ENCODE measurements around the gene YTHDF1. TPM values are rescaled to one million over a fixed set of nuclear protein-coding genes. Genes with fewer than 3 reads are reported as not detected.
"Not testable (repeated sequence)": the region's sequence is repeated elsewhere in the genome, so short reads cannot be mapped to it uniquely, and the experiment has no call there.

The YTHDF1 gene
- polyA plus RNA-seq, 4 donors: 43.5 to 50.1 (median 48.4) TPM

DNA sequence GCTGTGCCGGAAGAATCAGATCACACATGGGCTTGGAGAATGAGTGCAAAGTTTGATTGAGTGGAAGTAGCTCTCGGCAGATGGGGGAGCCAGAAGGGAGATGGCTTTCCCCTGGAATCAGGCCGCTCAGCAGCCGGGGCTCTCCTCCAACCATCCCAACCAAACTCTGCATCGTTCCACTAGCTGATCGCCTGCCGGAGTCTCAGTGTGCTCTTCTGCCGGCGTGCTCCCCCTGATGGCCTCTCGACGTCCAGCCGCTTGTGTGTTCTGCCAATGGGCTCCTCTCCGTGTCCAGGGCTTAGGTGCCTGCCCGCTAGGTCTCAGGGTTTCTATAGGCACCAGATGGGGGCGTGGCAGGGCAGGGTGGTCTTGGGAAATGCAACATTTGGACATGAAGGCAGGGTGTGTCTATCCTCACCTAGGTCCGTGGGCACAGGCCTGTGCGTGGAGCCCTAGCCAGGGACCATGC, 14.9 kb upstream of the YTHDF1 start:
- DNase-seq (ENCODE audit: low read depth in 4 of 4, low spot score in 3 of 4): no peak

DNA sequence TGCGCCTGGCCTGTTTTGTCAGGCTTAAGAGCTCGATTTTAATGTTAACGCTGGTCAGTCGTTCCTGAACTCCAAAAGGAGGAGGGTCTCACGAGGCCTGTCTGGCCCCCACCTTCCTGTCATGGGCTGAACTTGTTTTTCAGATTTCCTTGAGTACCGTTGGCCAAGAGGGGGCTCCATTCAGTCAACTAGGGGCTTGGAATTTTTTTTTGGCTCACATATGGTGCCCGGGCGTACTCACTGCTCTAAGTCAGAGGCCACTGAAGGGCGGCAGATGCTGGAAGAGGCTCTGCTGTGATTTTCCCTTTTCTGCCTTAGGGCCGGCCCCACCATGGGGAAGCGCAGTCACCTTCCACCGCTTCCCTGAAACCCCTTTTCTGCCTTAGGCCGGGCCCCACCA, 12.9 kb upstream of the YTHDF1 start:
- no peak for DNase-seq (ENCODE audit: low read depth in 4 of 4, low spot score in 3 of 4)

GRCh38 chr20:63227260-63227659, 11.3 kb upstream of the YTHDF1 start:
- no peak for DNase-seq (ENCODE audit: low read depth in 4 of 4, low spot score in 3 of 4)

- no peak for DNase-seq (ENCODE audit: low read depth in 4 of 4, low spot score in 3 of 4)
These were observed 10.4 kb upstream of the YTHDF1 start for GRCh38 chr20:63226042-63226943.

DNA sequence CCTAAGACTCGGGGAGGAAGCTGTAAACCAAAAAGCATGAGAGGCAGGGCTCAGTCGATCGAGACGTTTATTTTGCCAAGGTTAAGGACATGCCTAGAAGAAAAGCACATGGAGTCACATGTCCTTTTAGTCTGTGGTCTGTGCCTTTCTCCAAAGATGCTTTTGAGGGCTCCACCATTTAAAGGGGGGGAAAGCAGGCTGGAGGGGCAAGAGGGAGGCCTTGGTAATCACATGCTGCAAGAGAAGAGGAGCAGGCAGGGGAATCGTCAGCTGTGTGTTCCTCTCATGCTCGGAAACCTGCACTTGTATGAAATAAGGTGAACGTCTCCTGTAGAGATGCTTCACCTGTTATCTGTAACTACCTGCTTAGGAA, 9.1 kb upstream of the YTHDF1 start:
- DNase-seq (ENCODE audit: low read depth in 4 of 4, low spot score in 3 of 4): no peak

- no peak for DNase-seq (ENCODE audit: low read depth in 4 of 4, low spot score in 3 of 4)
These were observed 8.6 kb upstream of the YTHDF1 start for GRCh38 chr20:63224412-63225081.

- no peak for DNase-seq (ENCODE audit: low read depth in 4 of 4, low spot score in 3 of 4)
These were observed 7.9 kb upstream of the YTHDF1 start for GRCh38 chr20:63223826-63224207.

GRCh38 chr20:63223121-63223825, 7.3 kb upstream of the YTHDF1 start:
- no peak for DNase-seq (ENCODE audit: low read depth in 4 of 4, low spot score in 3 of 4)

DNA sequence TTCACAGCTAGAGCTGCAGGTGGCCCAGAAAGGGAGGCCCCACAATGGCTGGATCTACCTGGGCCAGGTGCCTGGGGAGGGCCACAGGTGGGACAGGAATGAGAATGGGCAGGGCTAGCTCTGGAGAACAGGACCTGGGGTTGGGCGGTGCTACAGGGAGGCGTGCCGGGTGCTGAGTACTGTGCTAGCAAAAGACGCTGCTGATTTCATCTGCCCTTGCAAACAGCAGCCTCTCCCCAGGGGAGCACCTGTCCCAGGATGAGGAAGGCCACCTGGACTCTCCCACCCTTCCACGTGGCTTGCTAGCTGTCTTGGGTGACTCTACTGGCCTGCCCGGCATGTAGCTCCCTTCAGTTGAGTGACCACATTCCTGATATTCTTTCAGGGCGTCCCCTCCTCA, 6.6 kb upstream of the YTHDF1 start:
- no peak for DNase-seq (ENCODE audit: low read depth in 4 of 4, low spot score in 3 of 4)

- DNase-seq (ENCODE audit: low read depth in 4 of 4, low spot score in 3 of 4): not testable (repeated sequence)
These were observed 5.6 kb upstream of the YTHDF1 start for GRCh38 chr20:63221400-63222053.

GRCh38 chr20:63220696-63221399, 4.9 kb upstream of the YTHDF1 start:
- DNase-seq (ENCODE audit: low read depth in 4 of 4, low spot score in 3 of 4): no peak

DNA sequence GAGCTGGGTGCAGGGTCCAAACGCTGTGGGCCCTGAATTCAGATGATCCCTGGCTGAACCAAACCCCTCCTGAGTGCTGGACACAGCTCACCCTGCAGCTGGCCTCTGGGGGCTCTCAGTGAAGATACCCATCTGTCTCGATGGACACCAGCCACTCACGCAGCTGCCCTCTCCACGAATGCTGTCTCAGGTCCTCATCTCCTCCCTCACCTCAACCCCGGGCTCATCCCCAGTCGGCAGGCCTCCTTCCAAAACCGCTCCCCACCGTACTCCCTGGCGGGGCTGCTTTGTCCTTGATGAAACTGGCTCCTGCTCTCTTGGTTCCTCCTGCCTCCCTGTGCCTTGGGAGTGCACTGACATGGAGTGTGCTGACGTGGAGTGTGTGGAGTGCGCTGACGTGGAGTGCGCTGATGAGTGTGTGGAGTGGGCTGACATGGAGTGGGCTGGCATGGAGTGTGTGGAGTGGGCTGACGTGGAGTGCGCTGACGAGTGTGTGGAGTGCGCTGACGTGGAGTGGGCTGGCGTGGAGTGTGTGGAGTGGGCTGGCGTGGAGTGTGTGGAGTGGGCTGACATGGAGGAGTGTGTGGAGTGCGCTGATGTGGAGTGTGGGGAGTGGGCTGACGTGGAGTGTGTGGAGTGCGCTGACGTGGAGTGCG, 4.1 kb upstream of the YTHDF1 start:
- no peak for DNase-seq (ENCODE audit: low read depth in 4 of 4, low spot score in 3 of 4)

GRCh38 chr20:63219447-63219821, 3.5 kb upstream of the YTHDF1 start:
- no peak for DNase-seq (ENCODE audit: low read depth in 4 of 4, low spot score in 3 of 4)

- no peak for DNase-seq (ENCODE audit: low read depth in 4 of 4, low spot score in 3 of 4)
These were observed 2.9 kb upstream of the YTHDF1 start for GRCh38 chr20:63218701-63219446.

GRCh38 chr20:63217706-63218105, 1.8 kb upstream of the YTHDF1 start:
- no peak for DNase-seq (ENCODE audit: low read depth in 4 of 4, low spot score in 3 of 4)

DNA sequence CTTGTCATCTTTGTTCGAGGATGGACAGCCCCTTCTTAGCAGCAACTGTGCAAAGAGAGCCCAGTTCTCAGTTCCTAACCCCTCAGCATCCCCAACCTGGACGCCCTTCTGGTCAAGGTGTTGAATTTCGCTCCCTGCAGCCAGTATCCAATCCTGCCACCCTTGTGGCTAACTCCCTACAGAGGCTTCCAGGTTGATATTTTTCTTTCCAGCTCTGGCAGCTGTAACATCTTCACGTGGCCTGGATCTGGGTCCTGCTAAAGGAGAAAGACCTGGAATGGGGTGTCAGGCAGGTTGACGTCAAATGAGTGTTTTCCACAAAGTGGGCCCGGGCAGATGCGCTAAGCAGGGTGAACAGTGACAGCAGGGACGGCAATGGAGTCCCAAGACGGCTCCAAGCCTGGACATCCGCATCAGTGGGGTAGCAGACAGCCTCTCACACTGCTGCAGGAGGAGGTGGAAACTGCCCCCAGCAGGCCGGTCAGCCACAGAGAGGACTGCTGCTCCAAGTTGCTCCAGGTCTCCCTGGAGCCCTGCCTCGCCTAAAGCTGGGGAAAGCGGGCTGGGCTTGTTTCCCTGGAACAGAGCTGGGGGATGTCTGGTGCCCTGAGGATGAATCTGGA, 1.0 kb upstream of the YTHDF1 start:
- no peak for DNase-seq (ENCODE audit: low read depth in 4 of 4, low spot score in 3 of 4)

DNA sequence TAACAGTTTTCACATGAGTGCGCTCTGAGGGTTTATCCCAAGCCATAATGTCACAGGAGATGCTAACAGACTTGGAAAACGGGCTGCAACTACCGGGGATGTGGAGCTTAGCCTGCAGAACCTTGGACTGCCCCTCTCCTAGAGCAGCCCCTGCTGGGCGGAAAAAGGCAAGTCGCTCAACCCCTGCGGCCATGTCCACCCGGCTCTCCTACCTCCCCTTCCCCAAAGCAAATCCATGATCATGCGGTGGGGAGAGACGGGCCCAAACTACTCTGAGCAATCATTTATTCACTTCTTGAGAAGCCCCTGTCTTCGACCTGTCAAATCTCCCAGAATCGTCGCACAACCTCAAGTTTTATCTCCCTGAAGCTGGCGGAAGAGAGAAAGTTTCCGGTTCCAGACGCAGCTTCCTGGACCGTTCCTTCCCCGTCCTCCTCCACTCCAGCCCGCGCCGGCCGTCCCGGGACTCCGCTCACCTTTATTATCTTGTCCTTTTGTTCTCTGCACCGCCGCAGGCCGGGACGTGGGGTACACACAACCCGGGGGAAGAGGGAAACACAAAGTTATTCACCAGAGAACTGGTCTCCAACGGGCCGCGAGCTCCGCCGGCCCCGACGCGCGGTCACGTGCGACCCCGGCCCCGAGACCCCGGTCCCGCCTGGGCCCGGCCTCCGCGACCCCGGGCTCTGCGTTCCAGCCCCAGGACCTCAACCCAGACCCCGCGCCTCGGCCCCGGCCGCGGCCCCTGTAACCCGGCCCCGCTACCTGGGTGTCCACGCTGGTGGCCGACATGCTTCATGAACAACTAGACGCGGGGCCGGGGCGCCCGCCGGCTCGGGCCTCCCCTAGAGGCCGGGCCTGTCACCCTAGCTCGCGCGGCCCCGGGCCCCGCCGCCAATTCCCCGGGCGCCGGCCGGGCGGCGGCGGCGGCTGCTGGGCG, 560 bp downstream of the YTHDF1 start:
- DNase-seq (ENCODE audit: low read depth in 4 of 4, low spot score in 3 of 4): no peak
